Measurements from ENCODE around the gene ZNF581. TPM values are rescaled to one million over a fixed set of nuclear protein-coding genes. Genes with fewer than 3 reads are reported as not detected.

Gene ZNF581
- total RNA-seq, 1 donor from 2014 or later: 24.7 TPM

- Mint-ChIP-seq H3K27me3 (ENCODE audit: low read depth) (no peaks in the 10 kb centered on the region), H3K36me3 (ENCODE audit: low read depth) (peaks cover 8% of the 10 kb centered on the region), H3K27ac (ENCODE audit: unreplicated experiment) (peak overlapping the region; percentile 71), H3K9me3 (ENCODE audit: low read depth) (no peaks in the 10 kb centered on the region), H3K4me1 (ENCODE audit: low read depth) (peaks cover 60% of the 10 kb centered on the region), H3K4me3 (ENCODE audit: unreplicated experiment) (peak overlapping the region; percentile 23)
- TF ChIP-seq, protein P1, sequence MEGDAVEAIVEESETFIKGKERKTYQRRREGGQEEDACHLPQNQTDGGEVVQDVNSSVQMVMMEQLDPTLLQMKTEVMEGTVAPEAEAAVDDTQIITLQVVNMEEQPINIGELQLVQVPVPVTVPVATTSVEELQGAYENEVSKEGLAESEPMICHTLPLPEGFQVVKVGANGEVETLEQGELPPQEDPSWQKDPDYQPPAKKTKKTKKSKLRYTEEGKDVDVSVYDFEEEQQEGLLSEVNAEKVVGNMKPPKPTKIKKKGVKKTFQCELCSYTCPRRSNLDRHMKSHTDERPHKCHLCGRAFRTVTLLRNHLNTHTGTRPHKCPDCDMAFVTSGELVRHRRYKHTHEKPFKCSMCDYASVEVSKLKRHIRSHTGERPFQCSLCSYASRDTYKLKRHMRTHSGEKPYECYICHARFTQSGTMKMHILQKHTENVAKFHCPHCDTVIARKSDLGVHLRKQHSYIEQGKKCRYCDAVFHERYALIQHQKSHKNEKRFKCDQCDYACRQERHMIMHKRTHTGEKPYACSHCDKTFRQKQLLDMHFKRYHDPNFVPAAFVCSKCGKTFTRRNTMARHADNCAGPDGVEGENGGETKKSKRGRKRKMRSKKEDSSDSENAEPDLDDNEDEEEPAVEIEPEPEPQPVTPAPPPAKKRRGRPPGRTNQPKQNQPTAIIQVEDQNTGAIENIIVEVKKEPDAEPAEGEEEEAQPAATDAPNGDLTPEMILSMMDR (IDR thresholded peaks at IDR 0.05): no peak
- DNase-seq (ENCODE audit: low spot score): no peak
Observed at GRCh38 chr19:55637534-55637933, 5.9 kb upstream of the ZNF581 start.

DNA sequence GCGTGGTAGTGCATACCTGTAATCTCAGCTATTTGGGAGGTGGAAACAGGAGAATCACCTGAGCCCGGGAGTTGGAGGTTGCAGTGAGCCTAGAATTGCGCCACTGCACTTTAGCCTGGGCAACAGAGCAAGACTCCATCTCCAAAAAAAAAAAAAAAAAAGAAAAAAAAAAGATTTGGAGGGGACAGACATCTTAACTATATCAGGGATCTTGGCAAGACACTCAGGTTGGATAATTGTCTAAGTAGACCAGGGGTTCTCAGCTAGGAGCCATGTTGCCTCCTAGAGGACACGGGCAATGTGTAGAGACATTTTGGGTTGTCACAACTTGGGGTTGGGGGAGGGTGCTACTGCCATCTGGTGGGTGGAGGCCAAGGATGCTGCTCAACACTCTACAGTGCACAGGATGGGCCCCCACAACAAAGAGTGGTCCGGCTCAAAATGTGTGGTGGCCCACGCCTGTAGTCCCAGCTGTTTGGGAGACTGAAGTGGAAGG, 4.5 kb upstream of the ZNF581 start:
- Mint-ChIP-seq H3K27ac (ENCODE audit: unreplicated experiment) (peak overlapping the region; percentile 66), H3K4me3 (ENCODE audit: unreplicated experiment) (no peak overlapping the region)
- no peak for DNase-seq (ENCODE audit: low spot score)

GRCh38 chr19:55640043-55640576, 3.3 kb upstream of the ZNF581 start:
- TF ChIP-seq, protein P1 (IDR thresholded peaks at IDR 0.05): no peak
- no peaks in the 10 kb centered on the region for H3K27me3 Mint-ChIP-seq (ENCODE audit: low read depth)
- peak overlapping the region; percentile 94 for H3K27ac Mint-ChIP-seq (ENCODE audit: unreplicated experiment)
- no peaks in the 10 kb centered on the region for H3K9me3 Mint-ChIP-seq (ENCODE audit: low read depth)
- peaks cover 68% of the 10 kb centered on the region for H3K4me1 Mint-ChIP-seq (ENCODE audit: low read depth)
- peaks cover 5% of the 10 kb centered on the region for H3K36me3 Mint-ChIP-seq (ENCODE audit: low read depth)
- DNase-seq (ENCODE audit: low spot score): no peak
- H3K4me3 Mint-ChIP-seq (ENCODE audit: unreplicated experiment): peak overlapping the region; percentile 84

More for the DNA sequence above, 4.5 kb upstream of the ZNF581 start:
- Mint-ChIP-seq H3K27me3 (ENCODE audit: low read depth) (no peaks in the 10 kb centered on the region), H3K36me3 (ENCODE audit: low read depth) (peaks cover 8% of the 10 kb centered on the region), H3K9me3 (ENCODE audit: low read depth) (no peaks in the 10 kb centered on the region), H3K4me1 (ENCODE audit: low read depth) (peaks cover 68% of the 10 kb centered on the region)
- TF ChIP-seq, protein P1 (IDR thresholded peaks at IDR 0.05): peak; percentile 77

- Mint-ChIP-seq H3K4me1 (ENCODE audit: low read depth) (peaks cover 68% of the 10 kb centered on the region), H3K36me3 (ENCODE audit: low read depth) (peaks cover 9% of the 10 kb centered on the region), H3K9me3 (ENCODE audit: low read depth) (no peaks in the 10 kb centered on the region), H3K27me3 (ENCODE audit: low read depth) (no peaks in the 10 kb centered on the region), H3K27ac (ENCODE audit: unreplicated experiment) (peak within 1 kb of the TSS; percentile 94), H3K4me3 (ENCODE audit: unreplicated experiment) (peak within 1 kb of the TSS; percentile 84)
- TF ChIP-seq, protein P1 (IDR thresholded peaks at IDR 0.05): no peak
- no peak for DNase-seq (ENCODE audit: low spot score)
Observed at GRCh38 chr19:55640577-55641425, 2.6 kb upstream of the ZNF581 start, which contains the start of gene ZNF580. Gene ZNF580, plus strand, starts transcription at chr19:55641002. Its CDS starts 1,507 bp downstream, at chr19:55642509.

GRCh38 chr19:55641426-55642152, 1.9 kb upstream of the ZNF581 start:
- H3K4me1 Mint-ChIP-seq (ENCODE audit: low read depth): peaks cover 60% of the 10 kb centered on the region
- peaks cover 9% of the 10 kb centered on the region for H3K36me3 Mint-ChIP-seq (ENCODE audit: low read depth)
- peak overlapping the region; percentile 84 for H3K4me3 Mint-ChIP-seq (ENCODE audit: unreplicated experiment)
- TF ChIP-seq, protein P1 (IDR thresholded peaks at IDR 0.05): no peak
- no peaks in the 10 kb centered on the region for H3K27me3 Mint-ChIP-seq (ENCODE audit: low read depth)
- H3K9me3 Mint-ChIP-seq (ENCODE audit: low read depth): no peaks in the 10 kb centered on the region
- DNase-seq (ENCODE audit: low spot score): no peak
- H3K27ac Mint-ChIP-seq (ENCODE audit: unreplicated experiment): peak overlapping the region; percentile 84
